H9 (cell line): Measurements from ENCODE around the gene STMN3. TPM values are rescaled to one million over a fixed set of nuclear protein-coding genes. Genes with fewer than 3 reads are reported as not detected.
A peak's percentile ranks its signal among the peaks of the same experiment; 100 is the strongest.

ENCODE experiments used
- DNase-seq: peaks from one replicate; pipeline ENCODE4 v3.0.0-alpha.2; 2017
- H2AFZ ChIP-seq: one replicate; pipeline ENCODE4 v1.6.1; 2013; ENCODE audit warnings: mild to moderate bottlenecking, low read length, control low read depth, moderate library complexity
- H2AK5ac ChIP-seq: 2 replicates; pipeline ENCODE4 v1.6.1; 2013; ENCODE audit warnings: low read length, control low read depth, mixed read lengths; ENCODE audit not compliant: insufficient read length
- H2BK120ac ChIP-seq: one replicate; pipeline ENCODE4 v1.6.1; 2013; ENCODE audit warnings: low read depth, mild to moderate bottlenecking, low read length, control low read depth, inconsistent platforms; ENCODE audit not compliant: poor library complexity, severe bottlenecking
- H2BK12ac ChIP-seq: 2 replicates; pipeline ENCODE4 v1.6.1; 2013; ENCODE audit warnings: low read length, control low read depth, mixed read lengths, low read depth; ENCODE audit not compliant: insufficient read length
- H2BK15ac ChIP-seq: 2 replicates; pipeline ENCODE4 v1.6.1; 2013; ENCODE audit warnings: low read depth, low read length, control low read depth
- H2BK20ac ChIP-seq: one replicate; pipeline ENCODE4 v1.6.1; 2013; ENCODE audit warnings: low read depth, mild to moderate bottlenecking, low read length, control low read depth, inconsistent platforms; ENCODE audit not compliant: poor library complexity, severe bottlenecking
- H2BK5ac ChIP-seq: 2 replicates; pipeline ENCODE4 v1.6.1; 2013; ENCODE audit warnings: low read length, control low read depth, mixed read lengths; ENCODE audit not compliant: insufficient read length
- H3K14ac ChIP-seq: 2 replicates; pipeline ENCODE4 v1.6.1; 2013; ENCODE audit warnings: low read length, control low read depth; ENCODE audit not compliant: insufficient read depth
- H3K18ac ChIP-seq: 2 replicates; pipeline ENCODE4 v1.6.1; 2013; ENCODE audit warnings: low read depth, mild to moderate bottlenecking, mixed read lengths, low read length, control low read depth; ENCODE audit not compliant: insufficient read length
- H3K23ac ChIP-seq: 2 replicates; pipeline ENCODE4 v1.6.1; 2013; ENCODE audit warnings: low read length, control low read depth, mixed read lengths, low read depth; ENCODE audit not compliant: insufficient read length
- H3K23me2 ChIP-seq: 2 replicates; pipeline ENCODE4 v1.6.1; 2013; ENCODE audit warnings: low read depth, mild to moderate bottlenecking, mixed read lengths, low read length, control low read depth; ENCODE audit not compliant: insufficient read length, poor library complexity, severe bottlenecking
- H3K27ac ChIP-seq: 2 replicates; pipeline ENCODE4 v1.5.1; 2013; ENCODE audit warnings: low read length, control low read depth, mixed read lengths, low read depth; ENCODE audit not compliant: insufficient read length
- H3K27me3 ChIP-seq: 2 replicates; pipeline ENCODE4 v1.6.1; 2013; ENCODE audit warnings: low read length, control low read depth, inconsistent platforms; ENCODE audit not compliant: insufficient read depth
- H3K4ac ChIP-seq: 2 replicates; pipeline ENCODE4 v1.6.1; 2013; ENCODE audit warnings: low read depth, mild to moderate bottlenecking, control low read depth, inconsistent platforms, low read length, moderate library complexity
- H3K4me1 ChIP-seq: 2 replicates; pipeline ENCODE4 v1.6.1; 2013; ENCODE audit warnings: low read length, control low read depth, inconsistent platforms; ENCODE audit not compliant: insufficient read depth
- H3K4me2 ChIP-seq: 2 replicates; pipeline ENCODE4 v1.6.1; 2013; ENCODE audit warnings: low read length, control low read depth, mixed read lengths; ENCODE audit not compliant: insufficient read length, insufficient read depth
- H3K56ac ChIP-seq: 2 replicates; pipeline ENCODE4 v1.6.1; 2013; ENCODE audit warnings: low read depth, mild to moderate bottlenecking, mixed read lengths, low read length, control low read depth; ENCODE audit not compliant: insufficient read length
- H3K79me1 ChIP-seq: 2 replicates; pipeline ENCODE4 v1.6.1; 2013; ENCODE audit warnings: low read depth, mild to moderate bottlenecking, moderate library complexity, low read length, control low read depth, inconsistent platforms; ENCODE audit not compliant: insufficient read depth, poor library complexity, severe bottlenecking
- H3K79me2 ChIP-seq: 2 replicates; pipeline ENCODE4 v1.6.1; 2013; ENCODE audit warnings: low read length, control low read depth, inconsistent platforms; ENCODE audit not compliant: insufficient read depth
- H3K9ac ChIP-seq: 2 replicates; pipeline ENCODE4 v1.6.1; 2013; ENCODE audit warnings: low read length, control low read depth, mixed read lengths; ENCODE audit not compliant: insufficient read length; ENCODE audit errors: extremely low read depth
- H3K9me3 ChIP-seq: one replicate; pipeline ENCODE4 v1.6.1; 2013; ENCODE audit warnings: low read depth, low read length, inconsistent platforms; ENCODE audit not compliant: control insufficient read depth
- H3T11ph ChIP-seq: one replicate; pipeline ENCODE4 v1.6.1; 2013; ENCODE audit warnings: mild to moderate bottlenecking, low read length, control low read depth, inconsistent platforms
- H4K20me1 ChIP-seq: one replicate; pipeline ENCODE4 v1.6.1; 2013; ENCODE audit not compliant: control insufficient read depth, insufficient read length, insufficient read depth
- H4K5ac ChIP-seq: 2 replicates; pipeline ENCODE4 v1.6.1; 2013; ENCODE audit warnings: low read depth, mild to moderate bottlenecking, mixed read lengths, low read length, control low read depth; ENCODE audit not compliant: insufficient read length
- H4K8ac ChIP-seq: replicated peaks from 2 replicates; pipeline ENCODE4 v1.6.1; 2013; ENCODE audit warnings: low read length, control low read depth, mixed read lengths, low read depth; ENCODE audit not compliant: insufficient read length
- H4K91ac ChIP-seq: 2 replicates; pipeline ENCODE4 v1.6.1; 2013; ENCODE audit warnings: low read depth, mild to moderate bottlenecking, moderate library complexity, mixed read lengths, low read length, control low read depth; ENCODE audit not compliant: insufficient read length
- H3K27ac Mint-ChIP-seq, 3 experiments: 2 replicates in 2 of 3; 3 replicates in 1 of 3; pipeline ENCODE4 v1.8.0; 2020 to 2021; ENCODE audit warnings: mixed read lengths in 3 of 3, mild to moderate bottlenecking in 1 of 3, moderate library complexity in 1 of 3
- H3K27me3 Mint-ChIP-seq: 2 replicates; pipeline ENCODE4 v1.8.0; 2021; ENCODE audit warnings: low read depth, mild to moderate bottlenecking, moderate library complexity, mixed read lengths
- H3K36me3 Mint-ChIP-seq, 3 experiments: 2 replicates in 2 of 3; 3 replicates in 1 of 3; pipeline ENCODE4 v1.8.0; 2020 to 2021; ENCODE audit warnings: low read depth in 3 of 3, mixed read lengths in 3 of 3; ENCODE audit not compliant: insufficient read depth in 1 of 3
- H3K4me1 Mint-ChIP-seq, 2 experiments: 2 replicates each; pipeline ENCODE4 v1.8.0; 2020; ENCODE audit warnings: mixed read lengths in 2 of 2
- H3K4me3 Mint-ChIP-seq, 2 experiments: 2 replicates in 1 of 2; 3 replicates in 1 of 2; pipeline ENCODE4 v1.8.0; 2020 to 2021; ENCODE audit warnings: mild to moderate bottlenecking in 2 of 2, mixed read lengths in 2 of 2, moderate library complexity in 1 of 2
- H3K9me3 Mint-ChIP-seq, 2 experiments: 2 replicates in 1 of 2; 3 replicates in 1 of 2; pipeline ENCODE4 v1.8.0; 2020; ENCODE audit warnings: mild to moderate bottlenecking in 2 of 2, mixed read lengths in 2 of 2, moderate library complexity in 1 of 2
- CTCF ChIP-seq: fragments of 200-600 bp; sonication (generic); conservative IDR thresholded peaks from 3 replicates; pipeline ENCODE4 v1.8.0; 2021; ENCODE audit warnings: antibody characterized with exemption, mild to moderate bottlenecking
- WGBS: extraction: QIAGEN DNeasy Blood & Tissue Kit; methylation state at CpG from one replicate; pipeline ENCODE4 v1.1.7; 2013; ENCODE audit warnings: missing lambda C conversion rate, low lambda C conversion rate, mixed read lengths; ENCODE audit not compliant: insufficient read length; ENCODE audit errors: extremely low coverage; 5-methylcytosine and 5-hydroxymethylcytosine counted together
- total RNA-seq: library from RNA; stranded (reverse); gene quantifications from 2 replicates; pipeline ENCODE4 v1.2.1, GENCODE V29; 2021

STMN3 gene
- total RNA-seq, 1 experiment from 2014 or later: 54.0 TPM

DNA sequence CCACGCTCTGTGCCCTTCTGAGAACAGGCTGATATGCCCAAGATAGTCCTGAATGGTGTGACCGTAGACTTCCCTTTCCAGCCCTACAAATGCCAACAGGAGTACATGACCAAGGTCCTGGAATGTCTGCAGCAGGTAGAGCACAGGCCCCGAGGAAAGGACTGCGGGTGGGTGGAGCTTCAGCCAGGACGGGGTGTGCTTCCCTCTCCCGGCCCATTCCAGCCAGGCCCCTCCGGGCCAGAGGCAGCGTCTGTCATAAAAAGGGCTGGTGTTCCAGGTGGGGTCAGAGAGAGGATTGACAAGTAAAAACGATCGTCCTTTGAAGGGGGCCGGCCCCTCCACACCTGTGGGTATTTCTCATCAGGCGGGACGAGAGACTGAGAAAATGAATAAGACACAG is 6.1 kb upstream of the STMN3 start:
- no peaks in the 10 kb centered on the region for H3K27me3 Mint-ChIP-seq
- H2BK20ac ChIP-seq: no peak overlapping the region
- no peak overlapping the region for H3K56ac ChIP-seq
- H3K27me3 ChIP-seq: no peaks in the 10 kb centered on the region; the same call in 1 of the 2 replicates
- no peak overlapping the region for H3K18ac ChIP-seq
- no peak overlapping the region for H2AFZ ChIP-seq
- H3T11ph ChIP-seq: no peak overlapping the region
- peaks cover 7% of the 10 kb centered on the region for H3K23me2 ChIP-seq
- no peak for DNase-seq
- no CpG with 5 or more reads among the region's 13 CpGs for WGBS
- no peak overlapping the region for H2BK5ac ChIP-seq
- H2BK15ac ChIP-seq: no peak overlapping the region
- no peak overlapping the region for H3K9ac ChIP-seq
- H4K5ac ChIP-seq: no peak overlapping the region
- H3K4me2 ChIP-seq: peak overlapping the region; percentile 80
- H4K91ac ChIP-seq: no peak overlapping the region
- H2BK12ac ChIP-seq: no peak overlapping the region
- peaks cover 9 to 32% (median 29%) of the 10 kb centered on the region in 3 experiments; a peak in 6 of 7 replicates for H3K36me3 Mint-ChIP-seq
- H2BK120ac ChIP-seq: no peak overlapping the region
- H3K27ac ChIP-seq: no peak overlapping the region
- no peaks in the 10 kb centered on the region for H3K79me2 ChIP-seq
- H3K9me3 Mint-ChIP-seq: no peaks in the 10 kb centered on the region
- H3K4me1 ChIP-seq: no peaks in the 10 kb centered on the region; the same call in 1 of the 2 replicates
- no peak overlapping the region for H3K23ac ChIP-seq
- H4K8ac ChIP-seq: no peak overlapping the region
- no peaks in the 10 kb centered on the region for H3K9me3 ChIP-seq
- no peak for TF ChIP-seq CTCF
- peaks cover 12 to 22% of the 10 kb centered on the region in 2 experiments for H3K4me1 Mint-ChIP-seq
- no peak overlapping the region for H3K14ac ChIP-seq
- H3K79me1 ChIP-seq: no peaks in the 10 kb centered on the region
- H3K4me3 Mint-ChIP-seq: peak overlapping the region; percentile 95 to 97
- no peak overlapping the region for H3K4ac ChIP-seq
- H2AK5ac ChIP-seq: no peak overlapping the region
- peak overlapping the region in 1 of 3 experiments; percentile 49; a peak in 1 of 7 replicates for H3K27ac Mint-ChIP-seq
- no peaks in the 10 kb centered on the region for H4K20me1 ChIP-seq
